Activated naive CD4-positive, alpha-beta T cell treated with anti-CD3 and anti-CD28 coated beads, Interleukin-2, amount 50 U/mL, for 24 hours (primary cell): Measurements from ENCODE around the gene UQCRC1.

Source experiments
- H3K27ac Mint-ChIP-seq: one replicate; pipeline ENCODE4 v1.8.0; 2021; ENCODE audit warnings: mild to moderate bottlenecking, mixed read lengths
- H3K27me3 Mint-ChIP-seq: one replicate; pipeline ENCODE4 v1.8.0; 2021; ENCODE audit warnings: mixed read lengths
- H3K36me3 Mint-ChIP-seq: one replicate; pipeline ENCODE4 v1.8.0; 2021; ENCODE audit warnings: mixed read lengths
- H3K4me1 Mint-ChIP-seq: one replicate; pipeline ENCODE4 v1.8.0; 2021; ENCODE audit warnings: mixed read lengths
- H3K4me3 Mint-ChIP-seq: one replicate; pipeline ENCODE4 v1.8.0; 2021; ENCODE audit warnings: mild to moderate bottlenecking, mixed read lengths
- H3K9me3 Mint-ChIP-seq: one replicate; pipeline ENCODE4 v1.8.0; 2021; ENCODE audit warnings: mixed read lengths

UQCRC1 gene

DNA sequence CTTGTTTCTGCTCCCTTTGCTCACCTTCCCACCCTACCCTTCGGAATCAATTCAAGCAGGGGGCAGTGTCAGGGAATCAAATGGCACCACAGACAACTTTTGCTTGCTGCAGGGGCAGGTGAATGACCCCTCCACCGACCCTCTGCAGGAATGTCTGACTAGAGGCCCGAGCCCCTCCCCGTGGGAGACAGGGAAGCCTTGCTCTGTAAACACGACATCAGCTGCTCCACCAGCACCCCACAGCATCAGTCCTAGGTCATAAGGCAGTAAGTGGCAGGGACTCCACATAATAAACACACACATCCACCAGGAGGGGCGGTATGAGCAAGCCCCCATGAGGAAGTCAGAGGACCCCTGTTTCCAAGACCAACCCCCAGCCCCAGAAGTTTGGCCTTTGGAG is 27.9 kb upstream of the UQCRC1 start:
- Mint-ChIP-seq H3K4me1 (peaks cover 10% of the 10 kb centered on the region), H3K9me3 (no peaks in the 10 kb centered on the region), H3K27ac (no peak overlapping the region), H3K36me3 (no peaks in the 10 kb centered on the region), H3K4me3 (peak overlapping the region; percentile 47), H3K27me3 (no peaks in the 10 kb centered on the region)

DNA sequence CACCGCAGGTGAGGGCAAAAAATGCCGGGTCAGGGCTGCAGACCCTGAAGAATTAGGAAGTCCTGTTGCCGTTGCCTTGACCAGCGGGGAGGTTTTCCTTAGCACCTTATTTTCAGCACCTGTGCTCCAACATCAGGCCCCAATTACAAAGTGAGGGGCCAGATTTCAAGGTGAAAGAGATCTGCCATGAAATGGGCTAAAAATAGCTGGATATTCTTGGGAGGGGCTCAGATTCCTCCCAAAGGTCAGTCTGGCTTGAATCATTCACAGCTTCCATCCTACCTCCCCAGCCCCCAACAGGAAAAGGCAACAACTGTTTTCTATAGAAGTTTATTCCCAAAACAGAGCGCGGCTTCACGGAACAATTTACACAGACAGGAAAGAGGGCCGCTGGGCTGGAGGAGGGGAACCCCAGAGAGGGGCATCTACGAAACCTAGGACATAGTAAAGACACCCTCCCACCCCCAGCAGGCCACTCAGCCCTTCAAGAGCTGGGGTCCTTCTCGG is 26.8 kb upstream of the UQCRC1 start:
- Mint-ChIP-seq H3K4me1 (peaks cover 10% of the 10 kb centered on the region), H3K36me3 (no peaks in the 10 kb centered on the region), H3K27me3 (no peaks in the 10 kb centered on the region), H3K9me3 (no peaks in the 10 kb centered on the region), H3K27ac (no peak overlapping the region), H3K4me3 (peak overlapping the region; percentile 86)

DNA sequence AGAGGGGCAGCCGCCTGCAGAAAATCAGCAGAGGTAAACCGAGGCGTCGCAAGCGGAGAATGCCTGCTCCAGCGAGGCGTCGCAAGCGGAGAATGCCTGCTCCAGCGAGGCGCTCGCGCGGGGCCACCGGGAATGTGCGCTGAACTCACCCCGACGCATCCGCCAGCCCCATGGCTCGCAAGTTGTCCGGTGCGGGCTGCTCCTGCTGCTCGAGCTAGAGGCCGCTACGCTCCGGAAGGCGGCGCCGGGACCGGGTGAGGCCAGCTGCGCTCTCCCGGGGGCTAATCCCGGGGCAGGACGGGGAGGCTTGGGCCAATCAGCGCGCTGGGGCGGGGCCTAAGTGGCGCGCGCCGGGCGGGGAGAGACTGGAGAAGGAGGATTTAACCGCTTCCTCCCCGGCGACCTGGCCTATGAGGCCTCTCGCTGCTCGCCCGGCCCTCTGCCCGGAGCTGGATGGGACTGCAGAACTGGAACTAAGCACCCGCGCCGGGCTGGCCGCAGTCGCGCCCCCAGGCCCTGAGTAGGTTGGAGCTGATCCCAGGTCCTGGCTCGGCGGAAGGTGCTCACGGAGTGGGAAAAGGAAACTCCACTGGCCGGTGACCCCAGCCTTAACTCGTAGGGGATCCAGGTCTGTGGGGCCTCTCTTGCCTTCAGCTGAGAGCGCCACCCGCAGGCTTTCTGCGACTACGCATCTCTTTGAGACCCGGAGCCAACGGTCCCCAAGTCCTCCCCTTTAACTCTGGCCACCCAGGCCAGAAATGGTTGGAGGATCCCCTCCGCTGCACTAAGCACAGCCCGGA is 26.0 kb upstream of the UQCRC1 start, which contains the start of gene SLC26A6:
Gene SLC26A6 (minus strand): TSS at position 240 of the 800 bp plus-strand sequence. CDS start 68 bp downstream, at position 172.
- Mint-ChIP-seq H3K36me3 (no peaks in the 10 kb centered on the region), H3K4me1 (peaks cover 10% of the 10 kb centered on the region), H3K4me3 (peak within 1 kb of the TSS; percentile 86), H3K27ac (no peak within 1 kb of the TSS), H3K27me3 (no peaks in the 10 kb centered on the region), H3K9me3 (no peaks in the 10 kb centered on the region)

- Mint-ChIP-seq H3K27me3 (no peaks in the 10 kb centered on the region), H3K4me1 (peaks cover 10% of the 10 kb centered on the region), H3K36me3 (no peaks in the 10 kb centered on the region), H3K27ac (no peak overlapping the region), H3K4me3 (peak overlapping the region; percentile 86), H3K9me3 (no peaks in the 10 kb centered on the region)
These were observed 25.3 kb upstream of the UQCRC1 start for GRCh38 chr3:48634661-48635221.

GRCh38 chr3:48633743-48634142 is 24.3 kb upstream of the UQCRC1 start:
- Mint-ChIP-seq H3K27me3 (no peaks in the 10 kb centered on the region), H3K9me3 (no peaks in the 10 kb centered on the region), H3K4me1 (peaks cover 10% of the 10 kb centered on the region), H3K4me3 (peak overlapping the region; percentile 86), H3K27ac (no peak overlapping the region), H3K36me3 (no peaks in the 10 kb centered on the region)

GRCh38 chr3:48633256-48633655 is 23.8 kb upstream of the UQCRC1 start:
- H3K9me3 Mint-ChIP-seq = no peaks in the 10 kb centered on the region
- H3K27ac Mint-ChIP-seq = no peak overlapping the region
- H3K4me1 Mint-ChIP-seq = peaks cover 10% of the 10 kb centered on the region
- H3K27me3 Mint-ChIP-seq = no peaks in the 10 kb centered on the region
- H3K4me3 Mint-ChIP-seq = no peak overlapping the region
- H3K36me3 Mint-ChIP-seq = no peaks in the 10 kb centered on the region

GRCh38 chr3:48631516-48632448 is 22.3 kb upstream of the UQCRC1 start:
- Mint-ChIP-seq H3K4me3 (no peak overlapping the region), H3K36me3 (peaks cover 2% of the 10 kb centered on the region), H3K4me1 (peaks cover 10% of the 10 kb centered on the region), H3K27ac (no peak overlapping the region), H3K9me3 (no peaks in the 10 kb centered on the region), H3K27me3 (no peaks in the 10 kb centered on the region)

GRCh38 chr3:48630833-48631232 is 21.4 kb upstream of the UQCRC1 start:
- peaks cover 10% of the 10 kb centered on the region for H3K4me1 Mint-ChIP-seq
- H3K27ac Mint-ChIP-seq = no peak overlapping the region

GRCh38 chr3:48630407-48630806 is 21.0 kb upstream of the UQCRC1 start:
- Mint-ChIP-seq H3K27ac (no peak overlapping the region), H3K9me3 (no peaks in the 10 kb centered on the region), H3K4me1 (peaks cover 8% of the 10 kb centered on the region), H3K4me3 (no peak overlapping the region), H3K36me3 (peaks cover 2% of the 10 kb centered on the region), H3K27me3 (no peaks in the 10 kb centered on the region)

More at GRCh38 chr3:48630833-48631232, 21.4 kb upstream of the UQCRC1 start:
- no peaks in the 10 kb centered on the region for H3K9me3 Mint-ChIP-seq
- H3K27me3 Mint-ChIP-seq = no peaks in the 10 kb centered on the region
- H3K36me3 Mint-ChIP-seq = peaks cover 2% of the 10 kb centered on the region
- H3K4me3 Mint-ChIP-seq = no peak overlapping the region

GRCh38 chr3:48629894-48630293 is 20.4 kb upstream of the UQCRC1 start:
- H3K27ac Mint-ChIP-seq = no peak overlapping the region
- H3K9me3 Mint-ChIP-seq = no peaks in the 10 kb centered on the region
- H3K4me3 Mint-ChIP-seq = no peak overlapping the region
- no peaks in the 10 kb centered on the region for H3K27me3 Mint-ChIP-seq
- H3K4me1 Mint-ChIP-seq = peaks cover 8% of the 10 kb centered on the region
- H3K36me3 Mint-ChIP-seq = peaks cover 2% of the 10 kb centered on the region

DNA sequence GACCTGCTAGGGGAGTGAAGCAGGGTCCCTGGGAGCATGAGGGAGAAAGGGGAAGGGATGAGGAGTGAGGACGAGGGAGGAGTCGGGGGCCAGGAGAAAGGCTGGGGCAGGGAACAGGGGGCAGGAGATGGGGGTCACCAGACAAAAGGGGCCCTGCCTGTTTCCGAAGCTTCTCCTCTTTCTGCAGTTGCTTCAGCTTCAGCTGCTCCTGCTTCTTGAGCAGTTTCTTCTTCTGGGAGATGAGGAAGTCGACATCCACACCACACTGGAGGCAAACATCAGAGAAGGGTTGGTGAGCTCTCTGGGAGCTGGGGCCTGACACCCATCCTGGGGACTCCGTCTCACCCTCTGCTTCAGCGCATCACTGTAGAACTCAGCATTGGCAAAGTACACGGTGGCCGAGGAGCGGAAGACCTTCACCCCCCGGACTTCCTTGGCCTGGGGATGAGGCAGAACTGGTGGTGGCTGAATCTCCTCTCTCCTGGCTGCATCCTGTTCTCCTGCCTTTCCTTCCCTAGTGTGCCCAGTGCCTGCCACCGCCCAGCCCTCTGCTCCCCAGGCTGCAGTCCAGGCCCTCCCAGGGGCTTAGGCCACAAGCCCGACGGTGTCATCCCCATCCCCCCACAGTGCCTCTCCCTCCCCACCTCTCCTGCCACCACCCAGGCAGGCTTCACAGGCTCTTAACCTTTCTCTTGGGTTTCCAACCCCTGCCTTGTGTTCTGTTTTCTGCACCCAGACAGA is 19.0 kb upstream of the UQCRC1 start:
- H3K9me3 Mint-ChIP-seq = no peaks in the 10 kb centered on the region
- peaks cover 12% of the 10 kb centered on the region for H3K4me1 Mint-ChIP-seq

DNA sequence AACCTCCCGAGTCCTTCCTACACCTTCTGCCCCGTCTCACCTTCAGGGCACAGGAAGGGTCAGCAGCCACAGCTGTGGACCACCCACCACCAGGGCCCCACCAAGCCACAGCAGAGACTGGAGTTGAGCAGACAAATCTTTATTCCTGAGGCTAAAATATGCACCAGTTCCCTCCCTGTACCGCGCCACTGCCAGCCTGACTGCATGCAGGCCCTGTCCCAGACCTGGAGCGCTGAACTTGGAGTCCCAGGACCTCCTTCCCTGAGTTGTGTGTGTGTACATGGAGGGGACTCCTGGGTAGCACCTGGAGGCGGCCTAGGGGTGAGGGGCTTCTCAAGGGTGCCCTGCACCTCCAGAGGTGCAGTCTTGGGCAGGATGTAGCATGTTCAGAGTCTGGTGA is 16.2 kb upstream of the UQCRC1 start:
- Mint-ChIP-seq H3K36me3 (peaks cover 2% of the 10 kb centered on the region), H3K9me3 (no peaks in the 10 kb centered on the region), H3K4me1 (peaks cover 12% of the 10 kb centered on the region), H3K27me3 (no peaks in the 10 kb centered on the region), H3K4me3 (no peak overlapping the region), H3K27ac (no peak overlapping the region)

More for the DNA sequence above, 19.0 kb upstream of the UQCRC1 start:
- Mint-ChIP-seq H3K4me3 (no peak overlapping the region), H3K27me3 (no peaks in the 10 kb centered on the region), H3K27ac (no peak overlapping the region), H3K36me3 (peaks cover 2% of the 10 kb centered on the region)

- Mint-ChIP-seq H3K27ac (peak overlapping the region; percentile 79), H3K4me1 (peaks cover 12% of the 10 kb centered on the region), H3K9me3 (no peaks in the 10 kb centered on the region), H3K27me3 (no peaks in the 10 kb centered on the region), H3K4me3 (no peak overlapping the region), H3K36me3 (peaks cover 2% of the 10 kb centered on the region)
These were observed 15.3 kb upstream of the UQCRC1 start for GRCh38 chr3:48624767-48625166.

DNA sequence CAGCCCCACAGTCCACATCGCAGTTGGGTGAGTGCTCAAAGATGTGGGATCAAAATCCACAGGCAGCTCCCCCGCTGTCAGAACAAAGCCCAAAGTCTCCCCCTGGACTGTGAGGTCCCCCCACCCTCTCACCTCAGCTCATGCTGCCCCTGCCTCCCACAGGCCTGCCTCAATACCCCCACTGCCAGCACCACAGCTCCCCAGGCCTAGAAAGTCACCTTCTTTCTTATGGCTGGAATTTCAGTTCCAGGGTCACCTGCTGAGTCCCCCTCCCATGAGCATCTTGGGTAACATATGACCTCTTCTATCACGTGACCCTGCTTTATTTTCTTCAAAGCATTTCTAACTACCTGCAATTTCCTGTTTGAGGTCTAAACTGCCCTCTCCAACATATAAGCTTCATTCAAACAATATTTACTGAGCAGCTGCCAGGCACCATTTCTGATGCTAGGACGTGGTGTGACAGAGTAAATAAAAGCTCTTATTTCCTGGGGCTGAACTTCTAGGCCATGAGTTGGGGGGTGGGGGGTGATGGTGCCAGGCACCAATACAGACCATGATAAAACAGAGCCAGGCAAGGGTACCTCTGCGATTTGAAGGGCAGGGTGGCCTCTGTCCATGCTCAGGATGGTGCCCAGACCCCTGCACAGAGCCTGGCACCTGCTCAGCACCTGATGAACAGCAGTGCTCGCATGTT is 14.6 kb upstream of the UQCRC1 start:
- Mint-ChIP-seq H3K36me3 (peaks cover 2% of the 10 kb centered on the region), H3K4me3 (no peak overlapping the region), H3K27ac (no peak overlapping the region), H3K27me3 (no peaks in the 10 kb centered on the region), H3K4me1 (peaks cover 12% of the 10 kb centered on the region), H3K9me3 (no peaks in the 10 kb centered on the region)
